Hepatocyte (in vitro differentiated cells): ENCODE results near the gene ADAMTSL3. TPM values are rescaled to one million over a fixed set of nuclear protein-coding genes. Genes with fewer than 3 reads are reported as not detected.

Experiments
- DNase-seq: peaks from one replicate; pipeline ENCODE4 v3.0.0-alpha.2; 2016; ENCODE audit warnings: low spot score
- H2AFZ ChIP-seq: fragments of 200-600 bp; sonication (generic); 2 replicates; pipeline ENCODE4 v1.6.0; 2016; ENCODE audit warnings: antibody characterized with exemption, mild to moderate bottlenecking
- H3K27ac ChIP-seq: fragments of 200-600 bp; sonication (generic); 2 replicates; pipeline ENCODE4 v1.5.1; 2016; ENCODE audit warnings: mild to moderate bottlenecking
- H3K27me3 ChIP-seq: fragments of 200-600 bp; sonication (generic); 2 replicates; pipeline ENCODE4 v1.6.1; 2016
- H3K36me3 ChIP-seq: fragments of 200-600 bp; sonication (generic); replicated peaks from 2 replicates; pipeline ENCODE4 v1.5.1; 2016; ENCODE audit warnings: low read depth; ENCODE audit not compliant: insufficient read depth
- H3K4me1 ChIP-seq: fragments of 200-600 bp; sonication (generic); 2 replicates; pipeline ENCODE4 v1.5.1; 2016; ENCODE audit warnings: mild to moderate bottlenecking, moderate library complexity; ENCODE audit not compliant: insufficient read depth
- H3K4me2 ChIP-seq: fragments of 200-600 bp; sonication (generic); 2 replicates; pipeline ENCODE4 v1.6.0; 2016
- H3K4me3 ChIP-seq: fragments of 200-600 bp; sonication (generic); 2 replicates; pipeline ENCODE4 v1.5.1; 2016; ENCODE audit warnings: mild to moderate bottlenecking
- H3K79me2 ChIP-seq: fragments of 200-600 bp; sonication (generic); 2 replicates; pipeline ENCODE4 v1.6.0; 2017; ENCODE audit warnings: mild to moderate bottlenecking
- H3K9me2 ChIP-seq: fragments of 200-600 bp; sonication (generic); replicated peaks from 2 replicates; pipeline ENCODE4 v1.6.0; 2017; ENCODE audit warnings: mild to moderate bottlenecking; ENCODE audit not compliant: insufficient read depth
- H3K9me3 ChIP-seq: fragments of 200-600 bp; sonication (generic); 2 replicates; pipeline ENCODE4 v1.5.1; 2016; ENCODE audit warnings: low read depth, mild to moderate bottlenecking
- H4K20me1 ChIP-seq: fragments of 200-600 bp; sonication (generic); 2 replicates; pipeline ENCODE4 v1.6.0; 2016; ENCODE audit warnings: mild to moderate bottlenecking; ENCODE audit not compliant: insufficient read depth, poor library complexity, severe bottlenecking
- CTCF ChIP-seq: fragments of 200-600 bp; sonication (generic); IDR thresholded peaks from 2 replicates; pipeline ENCODE4 v1.5.1; 2016; ENCODE audit warnings: antibody characterized with exemption, mild to moderate bottlenecking; ENCODE audit not compliant: poor library complexity
- EZH2 ChIP-seq: fragments of 200-600 bp; sonication (generic); IDR thresholded peaks from 2 replicates; pipeline ENCODE4 v1.6.1; 2016; ENCODE audit warnings: antibody characterized with exemption, mild to moderate bottlenecking, borderline replicate concordance
- EZH2phosphoT487 ChIP-seq: fragments of 200-600 bp; sonication (generic); IDR thresholded peaks from one replicate; pipeline ENCODE4 v1.6.1; 2018; ENCODE audit warnings: antibody characterized with exemption, mild to moderate bottlenecking, low read depth, moderate library complexity; ENCODE audit not compliant: unreplicated experiment, severe bottlenecking
- WGBS: methylation state at CpG from one replicate; pipeline ENCODE4 v1.1.6; 2016; ENCODE audit warnings: low lambda C conversion rate; ENCODE audit errors: missing lambda C conversion rate; 5-methylcytosine and 5-hydroxymethylcytosine counted together
- polyA plus RNA-seq: library from polyadenylated mRNA; unstranded; fragments of >200 nt; fragmentation: Nextera tagmentation; extraction: Ambion mirVana; gene quantifications from 2 replicates; pipeline ENCODE4 v1.2.1, GENCODE V29; 2016
- total RNA-seq: library from RNA; depleted of rRNA; stranded (reverse); fragments of >200 nt; gene quantifications from 2 replicates; pipeline ENCODE4 v1.2.3, GENCODE V29; 2014

ADAMTSL3 gene
- total and polyA plus RNA-seq, 2 experiments from 2014 or later, result 5.0 to 5.2 TPM

GRCh38 chr15:83713242-83713641 is 59.3 kb downstream of the ADAMTSL3 start:
- Histone ChIP-seq H3K4me1 (no peaks in the 10 kb centered on the region), H3K4me2 (no peak overlapping the region), H3K27ac (no peak overlapping the region), H3K36me3 (no peaks in the 10 kb centered on the region), H3K9me2 (no peaks in the 10 kb centered on the region), H2AFZ (no peak overlapping the region), H3K79me2 (no peaks in the 10 kb centered on the region), H3K4me3 (no peak overlapping the region), H3K9me3 (no peaks in the 10 kb centered on the region), H3K27me3 (no peaks in the 10 kb centered on the region), H4K20me1 (no peaks in the 10 kb centered on the region)
- 74% methylated on average over 3 of the region's 3 CpGs for WGBS
- no peak for TF ChIP-seq EZH2
- TF ChIP-seq CTCF, result no peak
- TF ChIP-seq EZH2phosphoT487, result no peak
- no peak for DNase-seq

GRCh38 chr15:83714939-83715628 is 61.2 kb downstream of the ADAMTSL3 start:
- H3K27ac ChIP-seq, result no peak overlapping the region
- no peaks in the 10 kb centered on the region for H3K9me2 ChIP-seq
- TF ChIP-seq EZH2phosphoT487, result no peak
- no peak for TF ChIP-seq EZH2
- TF ChIP-seq CTCF, result no peak
- no peak for DNase-seq
- H3K9me3 ChIP-seq, result no peaks in the 10 kb centered on the region
- no peak overlapping the region for H2AFZ ChIP-seq
- H3K4me2 ChIP-seq, result no peak overlapping the region
- no peaks in the 10 kb centered on the region for H3K36me3 ChIP-seq
- H3K79me2 ChIP-seq, result no peaks in the 10 kb centered on the region
- no peak overlapping the region for H3K4me3 ChIP-seq
- H4K20me1 ChIP-seq, result no peaks in the 10 kb centered on the region
- H3K27me3 ChIP-seq, result no peaks in the 10 kb centered on the region
- no peaks in the 10 kb centered on the region for H3K4me1 ChIP-seq

GRCh38 chr15:83716605-83717004 is 62.7 kb downstream of the ADAMTSL3 start:
- Histone ChIP-seq H3K4me2 (no peak overlapping the region), H3K36me3 (no peaks in the 10 kb centered on the region), H3K27ac (no peak overlapping the region), H3K4me1 (no peaks in the 10 kb centered on the region), H3K9me3 (no peaks in the 10 kb centered on the region), H4K20me1 (no peaks in the 10 kb centered on the region), H3K4me3 (no peak overlapping the region), H2AFZ (no peak overlapping the region), H3K27me3 (no peaks in the 10 kb centered on the region), H3K79me2 (no peaks in the 10 kb centered on the region), H3K9me2 (no peaks in the 10 kb centered on the region)
- TF ChIP-seq EZH2phosphoT487 (no peak), EZH2 (no peak), CTCF (no peak)
- no peak for DNase-seq
- WGBS, result 76% methylated on average over 3 of the region's 3 CpGs

GRCh38 chr15:83717010-83717409 is 63.1 kb downstream of the ADAMTSL3 start:
- Histone ChIP-seq H4K20me1 (no peaks in the 10 kb centered on the region), H3K27ac (no peak overlapping the region), H3K4me1 (no peaks in the 10 kb centered on the region), H3K27me3 (no peaks in the 10 kb centered on the region), H2AFZ (no peak overlapping the region), H3K36me3 (no peaks in the 10 kb centered on the region), H3K4me3 (no peak overlapping the region), H3K9me2 (no peaks in the 10 kb centered on the region), H3K79me2 (no peaks in the 10 kb centered on the region), H3K9me3 (no peaks in the 10 kb centered on the region), H3K4me2 (no peak overlapping the region)
- DNase-seq, result no peak
- TF ChIP-seq EZH2phosphoT487 (no peak), EZH2 (no peak), CTCF (no peak)
